Measurements from ENCODE around the gene NOS1AP.

The NOS1AP gene

DNA sequence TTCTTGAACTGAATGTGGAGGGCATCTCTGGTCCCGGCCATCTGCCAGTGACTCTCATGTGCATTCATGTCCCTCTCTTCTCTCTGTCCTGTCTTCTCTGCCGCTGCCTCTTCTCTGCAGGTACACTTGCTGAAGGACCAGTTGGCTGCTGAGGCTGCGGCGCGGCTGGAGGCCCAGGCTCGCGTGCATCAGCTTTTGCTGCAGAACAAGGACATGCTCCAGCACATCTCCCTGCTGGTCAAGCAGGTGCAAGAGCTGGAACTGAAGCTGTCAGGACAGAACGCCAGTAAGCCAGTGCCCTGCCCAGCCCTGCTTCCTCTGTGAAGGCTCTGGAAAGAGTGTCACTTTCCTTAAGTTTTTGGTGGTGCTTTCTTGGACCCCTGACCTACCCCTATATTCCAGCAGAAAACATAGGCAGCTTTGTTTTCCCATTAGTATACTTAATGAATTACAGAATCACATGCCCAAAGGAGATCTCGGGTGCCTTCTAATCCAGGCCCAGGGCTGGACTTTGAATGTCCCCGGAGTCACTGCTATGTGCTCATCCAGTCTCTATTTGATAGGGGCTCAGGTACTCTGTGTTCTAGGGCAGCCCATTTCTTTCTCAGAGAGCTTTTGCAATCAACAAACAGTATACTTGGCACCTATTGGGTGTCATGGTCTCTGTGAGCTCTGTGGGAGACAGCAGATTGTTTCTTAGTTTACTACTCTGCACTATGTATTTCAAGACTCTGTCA is 296.0 kb downstream of the NOS1AP start:
- no peak for DNase-seq (ENCODE audit: low read depth in 2 of 2)

DNA sequence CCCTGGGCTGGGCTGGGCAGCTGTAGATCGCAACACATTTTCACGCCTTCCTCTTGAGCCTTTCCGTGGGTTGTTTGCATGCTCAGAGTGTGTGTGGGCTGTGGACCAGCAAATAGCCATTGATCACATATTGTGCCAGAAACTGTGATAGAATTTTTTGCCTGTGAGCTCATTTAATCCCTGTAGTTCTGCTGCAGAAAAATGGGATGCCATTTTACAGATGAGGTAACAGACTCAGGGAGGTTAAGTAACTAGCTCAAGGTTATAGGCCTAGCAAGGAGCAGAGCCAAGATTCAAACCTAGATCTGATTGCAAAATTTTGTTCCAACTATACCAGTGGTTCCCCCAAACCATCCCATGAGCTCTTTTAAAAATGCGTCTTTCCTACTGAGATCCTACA is 296.7 kb downstream of the NOS1AP start:
- no peak for DNase-seq (ENCODE audit: low read depth in 2 of 2)

DNA sequence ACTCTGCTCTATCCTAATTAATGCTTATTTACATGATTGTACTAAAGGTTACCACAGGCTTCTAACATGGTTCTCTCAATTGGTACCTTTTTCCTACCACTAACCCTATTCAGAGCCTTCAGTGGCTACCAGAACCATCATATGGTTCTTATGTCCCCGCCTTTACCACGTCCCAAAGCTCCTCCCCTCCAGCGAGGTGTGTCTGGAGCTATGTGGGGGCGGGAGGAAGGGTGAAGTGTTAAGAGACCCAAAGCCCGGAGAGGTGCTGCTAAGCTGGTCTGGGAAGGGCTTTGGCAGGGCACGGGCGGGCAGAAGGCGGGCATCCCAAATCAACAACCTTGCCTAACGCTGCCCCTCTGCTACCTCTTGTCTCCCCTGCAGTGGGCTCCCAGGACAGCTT is 297.2 kb downstream of the NOS1AP start:
- DNase-seq (ENCODE audit: low read depth in 2 of 2) = no peak

DNA sequence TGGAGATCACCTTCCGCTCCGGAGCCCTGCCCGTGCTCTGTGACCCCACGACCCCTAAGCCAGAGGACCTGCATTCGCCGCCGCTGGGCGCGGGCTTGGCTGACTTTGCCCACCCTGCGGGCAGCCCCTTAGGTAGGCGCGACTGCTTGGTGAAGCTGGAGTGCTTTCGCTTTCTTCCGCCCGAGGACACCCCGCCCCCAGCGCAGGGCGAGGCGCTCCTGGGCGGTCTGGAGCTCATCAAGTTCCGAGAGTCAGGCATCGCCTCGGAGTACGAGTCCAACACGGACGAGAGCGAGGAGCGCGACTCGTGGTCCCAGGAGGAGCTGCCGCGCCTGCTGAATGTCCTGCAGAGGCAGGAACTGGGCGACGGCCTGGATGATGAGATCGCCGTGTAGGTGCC is 297.6 kb downstream of the NOS1AP start:
- DNase-seq (ENCODE audit: low read depth in 2 of 2) = no peak

DNA sequence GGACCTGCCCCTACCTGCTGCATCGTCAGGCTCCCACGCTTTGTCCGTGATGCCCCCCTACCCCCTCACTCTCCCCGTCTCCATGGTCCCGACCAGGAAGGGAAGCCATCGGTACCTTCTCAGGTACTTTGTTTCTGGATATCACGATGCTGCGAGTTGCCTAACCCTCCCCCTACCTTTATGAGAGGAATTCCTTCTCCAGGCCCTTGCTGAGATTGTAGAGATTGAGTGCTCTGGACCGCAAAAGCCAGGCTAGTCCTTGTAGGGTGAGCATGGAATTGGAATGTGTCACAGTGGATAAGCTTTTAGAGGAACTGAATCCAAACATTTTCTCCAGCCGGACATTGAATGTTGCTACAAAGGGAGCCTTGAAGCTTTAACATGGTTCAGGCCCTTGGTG is 298.3 kb downstream of the NOS1AP start:
- no peak for DNase-seq (ENCODE audit: low read depth in 2 of 2)

DNA sequence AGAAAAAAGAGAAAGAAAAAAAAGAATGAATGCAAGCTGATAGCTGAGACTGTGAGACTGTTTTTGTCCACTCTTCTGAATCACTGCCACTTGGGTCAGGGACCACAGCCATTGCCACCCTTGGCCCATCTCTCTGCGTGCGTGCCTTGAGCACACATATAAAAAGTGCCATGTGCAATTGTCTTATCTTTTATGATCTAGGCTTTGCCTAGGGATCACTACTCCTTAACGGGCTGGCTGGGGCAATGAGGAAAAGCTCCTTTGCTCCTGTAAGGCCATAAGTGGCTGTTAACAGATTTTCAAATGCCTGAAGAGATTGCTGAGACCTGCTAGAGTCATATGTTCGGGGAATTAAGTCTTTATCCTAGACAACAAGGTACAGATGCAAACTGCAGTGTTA is 299.0 kb downstream of the NOS1AP start:
- DNase-seq (ENCODE audit: low read depth in 2 of 2) = no peak

DNA sequence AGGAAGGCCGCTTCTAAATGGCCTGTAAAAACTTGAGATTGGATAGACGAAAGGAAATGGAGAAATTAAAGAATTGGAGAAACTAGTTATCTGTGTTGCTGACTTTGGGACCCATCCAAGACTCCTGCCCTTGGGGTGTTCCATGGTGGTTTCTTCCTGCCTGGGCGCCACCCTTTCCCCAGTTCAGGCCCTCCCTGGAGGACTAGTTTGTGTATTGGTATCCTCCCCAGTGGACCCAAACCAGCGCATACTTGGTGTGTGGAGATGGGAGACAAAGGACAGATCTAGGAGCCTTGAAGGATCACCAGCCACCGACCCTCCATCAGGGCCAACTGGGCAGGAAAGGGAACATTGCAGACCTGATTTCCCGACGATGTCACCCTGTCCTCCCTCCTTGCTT is 300.1 kb downstream of the NOS1AP start:
- no peak for DNase-seq (ENCODE audit: low read depth in 2 of 2)

DNA sequence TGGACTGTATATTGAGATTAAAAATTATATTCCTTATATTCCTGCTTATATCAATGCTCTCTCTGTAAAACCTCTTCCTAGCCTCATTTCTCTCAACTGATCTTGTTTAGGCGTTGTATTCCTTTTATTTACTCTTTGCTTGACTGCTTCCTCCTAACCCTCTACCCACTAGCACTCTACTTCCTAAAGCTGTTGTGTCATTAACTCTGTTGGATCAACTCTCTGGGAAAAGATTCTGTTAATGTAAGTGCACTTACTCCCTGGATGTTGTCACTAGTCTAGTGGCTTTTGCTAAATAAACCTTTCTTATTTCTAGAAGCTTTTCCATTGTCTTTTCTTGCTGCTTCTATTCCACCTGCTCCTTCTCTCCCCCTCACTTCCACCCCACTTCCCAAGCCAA is 300.7 kb downstream of the NOS1AP start:
- no peak for DNase-seq (ENCODE audit: low read depth in 2 of 2)

DNA sequence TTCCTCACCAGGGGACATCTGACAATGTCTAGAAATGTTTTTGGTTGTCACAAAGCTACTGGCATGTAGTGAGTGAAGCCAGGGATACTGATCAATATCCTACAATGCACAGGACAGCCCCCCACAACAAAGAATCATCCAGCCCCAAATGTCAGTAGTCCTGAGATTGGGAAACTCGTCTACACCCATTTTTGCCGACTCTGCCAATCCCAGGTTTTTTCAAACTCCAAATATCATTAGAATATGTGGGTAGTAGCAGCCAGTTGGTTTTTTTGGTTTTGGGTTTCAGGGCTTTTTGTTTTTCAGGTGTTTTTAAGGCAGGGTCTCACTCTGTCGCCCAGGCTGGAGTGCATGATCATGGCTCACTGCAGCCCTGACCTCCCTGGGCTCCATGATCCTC is 301.2 kb downstream of the NOS1AP start:
- no peak for DNase-seq (ENCODE audit: low read depth in 2 of 2)

DNA sequence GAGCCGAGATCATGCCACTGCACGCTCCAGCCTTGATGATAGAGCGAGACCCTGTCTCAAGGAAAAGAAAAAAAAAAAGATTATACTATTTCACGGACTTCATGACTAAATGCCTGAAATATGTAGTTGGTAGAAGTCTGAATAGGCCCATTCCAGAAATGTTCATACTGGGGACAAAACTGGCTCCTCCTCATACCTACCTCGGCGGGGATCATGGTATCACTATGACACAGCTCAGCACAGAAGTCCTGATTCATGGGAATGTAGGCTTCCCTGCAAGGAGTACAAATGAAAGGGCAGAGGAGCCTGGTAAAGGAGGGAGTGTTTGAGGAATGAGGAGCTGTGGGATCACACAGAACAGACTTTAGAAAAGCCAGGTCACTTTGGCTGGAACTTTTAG is 302.1 kb downstream of the NOS1AP start:
- no peak for DNase-seq (ENCODE audit: low read depth in 2 of 2)

DNA sequence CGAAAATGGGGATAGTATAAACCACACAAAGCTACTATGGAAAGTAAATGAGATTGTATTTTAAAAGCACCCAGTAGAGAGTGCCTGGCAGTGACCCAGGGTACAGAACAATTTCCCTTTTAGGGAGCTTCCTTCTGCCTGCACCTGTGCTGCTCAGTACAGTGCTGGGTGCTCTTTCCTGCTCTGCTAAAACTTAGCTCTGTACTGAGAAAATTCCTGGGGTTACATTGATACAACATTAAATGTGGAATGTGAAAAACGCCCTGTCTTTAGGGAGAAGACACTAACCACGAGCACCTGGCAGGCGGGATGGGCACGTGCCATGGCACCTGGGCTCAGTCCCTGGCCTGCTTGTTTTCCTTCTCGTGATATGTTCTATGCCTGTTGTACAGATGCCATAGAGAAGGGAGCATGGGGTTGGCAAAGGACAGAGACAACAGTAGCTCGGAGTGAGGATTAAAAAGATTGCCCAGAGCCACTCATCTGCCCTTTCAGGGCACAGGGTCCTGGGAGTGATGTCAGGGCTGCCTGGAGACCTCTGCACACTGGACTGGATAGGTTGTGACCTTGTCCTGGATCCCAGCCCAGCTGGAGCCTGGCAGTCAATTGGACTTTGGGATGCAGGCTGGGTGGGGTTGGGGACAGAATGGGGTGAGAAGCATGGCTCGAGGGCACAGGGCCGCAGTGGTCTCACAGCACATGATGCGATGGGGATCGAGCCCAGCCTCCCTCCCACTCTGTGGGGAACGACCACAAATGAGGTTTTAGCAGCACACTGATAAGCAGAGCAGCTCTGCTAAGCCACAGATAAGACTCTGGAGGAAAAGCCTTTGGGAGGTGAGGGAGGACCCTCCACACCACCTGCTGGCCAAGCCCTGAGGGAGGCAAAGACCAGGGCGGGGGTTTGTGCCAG is 302.9 kb downstream of the NOS1AP start:
- DNase-seq (ENCODE audit: low read depth in 2 of 2) = no peak

DNA sequence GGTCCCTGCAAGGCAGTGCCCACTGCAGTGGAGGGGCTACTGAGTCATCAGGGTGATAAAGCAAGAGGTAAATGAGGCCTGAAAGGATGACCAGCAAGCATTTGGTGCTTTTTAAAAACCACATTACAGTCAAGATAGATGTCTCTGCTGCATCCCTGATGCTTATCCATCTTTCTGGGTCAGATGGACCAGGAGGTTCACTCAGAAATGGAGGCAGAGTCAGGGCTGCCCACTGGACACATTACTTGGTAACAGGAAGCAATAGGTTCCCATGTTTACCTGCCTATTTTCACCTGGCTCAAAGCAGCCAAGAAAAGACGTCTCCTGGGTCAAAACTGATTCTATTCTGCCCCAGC is 303.6 kb downstream of the NOS1AP start:
- no peak for DNase-seq (ENCODE audit: low read depth in 2 of 2)

DNA sequence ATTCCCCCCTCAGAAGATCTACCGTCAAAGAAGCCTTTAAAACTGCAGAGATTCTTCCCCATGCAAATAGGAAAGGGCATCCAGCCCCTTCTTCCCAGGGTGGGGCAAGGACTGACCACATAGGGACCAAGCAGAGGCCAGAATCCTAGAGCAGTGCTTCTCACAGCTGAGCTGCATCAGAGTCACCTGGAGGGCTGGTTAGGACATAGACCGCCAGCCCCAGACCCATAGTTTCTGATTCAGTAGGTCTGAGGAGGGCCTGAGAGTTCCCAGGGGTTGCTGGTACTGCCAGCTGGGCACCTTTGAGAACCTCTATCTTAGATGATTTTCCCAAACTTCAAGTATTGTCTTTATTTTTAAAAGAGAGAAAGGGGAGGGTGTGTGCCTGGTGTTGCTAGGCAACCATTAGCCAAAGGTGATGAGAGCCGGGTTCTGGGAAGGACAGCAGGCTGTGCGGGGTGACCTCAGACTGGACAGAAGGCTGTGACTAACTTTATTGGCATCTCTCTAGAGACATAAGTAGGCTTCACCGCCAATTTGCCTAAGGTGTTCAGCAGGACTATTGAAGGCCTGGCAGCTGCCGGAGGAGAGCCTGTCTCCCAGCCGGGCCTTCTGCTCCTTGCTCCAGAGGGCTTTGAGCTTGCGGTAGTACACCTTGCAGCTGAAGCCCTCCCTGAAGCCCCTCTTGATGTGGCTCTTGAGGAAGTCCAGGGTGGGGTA is 304.2 kb downstream of the NOS1AP start:
- DNase-seq (ENCODE audit: low read depth in 2 of 2) = no peak

DNA sequence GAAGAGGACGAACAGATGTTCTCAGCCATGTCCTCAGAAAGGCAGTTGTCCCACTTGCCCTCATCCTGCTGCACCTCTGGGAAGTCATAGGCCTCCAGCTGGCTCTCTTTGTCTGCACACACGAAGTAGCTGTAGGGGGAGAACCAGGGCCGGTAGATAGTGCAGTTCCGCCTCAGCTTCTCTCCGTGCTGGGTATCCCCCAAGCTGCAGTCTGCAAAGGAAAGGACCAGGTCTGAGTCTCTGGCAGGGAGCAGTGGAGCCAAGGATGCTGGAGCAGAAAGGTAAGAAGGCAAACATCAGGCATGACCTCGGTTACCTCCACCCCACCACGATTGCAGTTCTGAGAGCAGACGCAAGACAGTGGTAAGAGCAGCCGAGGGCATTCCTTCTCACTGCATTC is 304.9 kb downstream of the NOS1AP start:
- no peak for DNase-seq (ENCODE audit: low read depth in 2 of 2)

DNA sequence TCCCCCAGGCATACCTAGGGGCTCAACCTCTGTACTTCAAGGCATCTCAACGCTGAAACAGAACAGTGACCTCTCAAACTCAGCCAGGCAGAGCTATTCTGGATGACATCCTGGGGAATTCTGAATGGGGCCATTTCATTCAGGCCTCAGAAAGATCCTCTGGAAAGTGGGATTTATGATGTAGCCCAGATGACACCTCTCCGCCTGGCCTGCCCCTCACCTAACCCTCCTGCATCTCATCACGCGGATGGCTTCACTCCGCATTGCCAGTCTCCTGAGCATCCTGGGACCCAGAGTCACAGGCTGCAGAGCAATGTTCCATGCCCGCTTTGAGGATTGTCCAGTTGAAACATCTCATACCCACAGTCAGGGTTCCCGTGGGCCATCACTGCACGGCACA is 306.0 kb downstream of the NOS1AP start:
- no peak for DNase-seq (ENCODE audit: low read depth in 2 of 2)

DNA sequence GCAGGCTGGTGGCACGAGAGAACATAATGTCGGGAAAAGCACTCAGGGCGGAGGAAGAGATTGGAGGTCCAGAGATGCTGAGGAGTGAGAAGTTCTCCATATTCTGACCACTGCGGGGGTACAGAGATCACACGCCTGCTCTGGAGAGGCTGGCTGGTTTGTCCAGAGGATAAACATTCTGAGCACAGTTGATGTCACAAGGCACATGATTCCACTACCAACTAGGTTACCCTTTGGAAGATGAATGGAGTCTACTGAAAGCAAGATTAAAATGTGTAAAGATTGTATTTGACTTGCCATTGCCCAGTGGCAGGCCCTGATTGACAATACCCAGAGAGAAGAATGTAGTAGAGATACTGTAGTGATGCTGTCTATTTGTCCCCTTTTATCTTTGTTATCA is 307.2 kb downstream of the NOS1AP start, which contains the start of gene SPATA46:
Gene SPATA46 (minus strand): TSS at position 164 of the 400 bp plus-strand sequence. CDS start 64 bp downstream, at position 100.
- no peak for DNase-seq (ENCODE audit: low read depth in 2 of 2)

DNA sequence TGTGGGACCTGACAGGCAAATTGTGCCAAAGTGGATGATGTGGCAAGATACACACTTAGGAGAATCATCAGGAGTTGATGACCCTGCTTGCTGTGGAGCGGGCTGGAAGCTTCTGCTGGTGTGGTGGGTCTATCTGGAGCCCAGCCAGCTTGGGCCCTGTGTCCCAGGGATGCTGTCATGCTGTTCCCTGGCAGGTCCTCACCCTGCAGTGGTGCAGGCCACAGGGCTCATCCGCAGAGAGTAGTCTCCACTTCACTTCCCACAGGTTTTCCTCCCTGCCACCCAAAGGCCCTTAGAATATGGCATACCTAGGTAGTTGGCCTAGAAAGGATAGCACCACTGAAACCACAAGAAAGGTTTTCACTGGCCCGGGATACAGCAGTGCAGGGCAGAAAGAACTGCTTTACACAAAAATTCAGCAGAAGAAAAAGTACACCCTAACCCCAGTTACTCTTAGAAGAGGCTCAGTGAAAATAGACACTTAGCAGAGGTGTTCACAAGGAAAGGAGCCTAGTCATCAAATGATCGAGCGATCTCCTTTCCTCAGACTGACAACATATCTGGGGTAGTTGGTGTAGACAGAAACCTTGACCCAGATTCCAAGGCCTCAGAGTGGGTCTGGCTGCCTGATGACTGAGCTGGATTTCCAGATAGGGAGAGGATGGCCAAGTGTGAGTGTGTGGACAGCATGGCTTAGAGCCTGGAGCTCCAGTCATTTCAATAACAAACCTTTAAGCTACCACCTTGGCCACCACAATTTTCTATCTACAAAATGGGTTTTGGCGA is 310.8 kb downstream of the NOS1AP start:
- DNase-seq (ENCODE audit: low read depth in 2 of 2) = no peak

DNA sequence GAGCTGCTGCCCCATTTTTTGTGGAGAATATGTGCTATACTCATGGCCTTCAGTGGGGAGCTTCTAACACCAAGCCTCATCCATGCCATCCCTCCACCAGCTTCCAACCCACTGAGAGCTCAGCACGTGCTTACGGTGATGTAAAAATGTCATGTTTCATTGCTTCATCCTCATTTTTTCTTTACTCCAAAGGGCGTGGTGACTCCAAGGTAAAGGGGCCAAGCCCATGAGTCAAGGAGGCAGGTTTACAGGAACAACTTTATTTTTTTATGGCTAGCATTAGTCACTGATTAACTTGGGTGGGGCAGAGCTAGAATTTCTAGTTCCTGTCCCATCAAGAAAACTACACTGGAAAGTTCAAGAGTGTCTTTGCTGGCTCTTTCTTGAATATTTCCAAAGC is 311.9 kb downstream of the NOS1AP start, which contains the start of gene C1orf226:
Gene C1orf226 (plus strand): TSS at position 346 of the 400 bp plus-strand sequence. CDS start 174 bp downstream, outside the sequence.
- no peak for DNase-seq (ENCODE audit: low read depth in 2 of 2)

DNA sequence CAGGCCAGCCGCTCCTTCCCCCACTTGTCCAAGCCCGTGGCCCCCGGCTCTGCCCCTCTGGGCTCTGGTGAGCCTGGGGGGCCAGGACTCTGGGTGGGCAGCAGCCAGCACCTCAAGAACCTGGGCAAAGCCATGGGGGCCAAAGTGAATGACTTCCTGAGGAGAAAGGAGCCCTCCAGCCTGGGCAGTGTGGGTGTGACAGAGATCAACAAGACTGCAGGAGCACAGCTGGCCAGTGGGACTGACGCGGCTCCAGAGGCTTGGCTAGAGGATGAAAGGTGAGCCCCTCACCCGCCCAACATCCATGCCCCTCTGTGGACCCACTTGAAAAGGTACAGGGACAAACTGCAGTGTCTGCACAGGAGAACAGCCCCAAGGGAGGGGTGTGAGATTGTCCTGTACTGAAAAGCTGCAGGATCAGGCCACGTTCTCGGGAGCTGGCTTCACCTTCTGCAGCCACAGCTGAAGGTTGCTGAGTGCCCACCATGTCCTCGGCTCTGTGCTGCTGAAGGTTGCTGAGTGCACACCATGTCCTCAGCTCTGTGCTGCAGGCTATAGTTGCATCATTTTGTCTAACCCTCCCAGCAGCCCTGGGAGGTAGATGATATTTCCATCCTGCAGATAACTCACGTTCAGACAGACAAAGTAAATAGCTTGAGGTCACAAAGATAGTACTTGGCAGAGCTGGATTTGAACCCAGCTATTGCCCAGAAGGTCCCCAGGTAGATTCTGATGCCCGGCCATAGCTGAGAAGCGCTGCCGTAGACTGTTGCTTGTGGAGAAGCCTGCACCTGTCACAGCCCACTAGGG is 312.7 kb downstream of the NOS1AP start:
- DNase-seq (ENCODE audit: low read depth in 2 of 2) = no peak

DNA sequence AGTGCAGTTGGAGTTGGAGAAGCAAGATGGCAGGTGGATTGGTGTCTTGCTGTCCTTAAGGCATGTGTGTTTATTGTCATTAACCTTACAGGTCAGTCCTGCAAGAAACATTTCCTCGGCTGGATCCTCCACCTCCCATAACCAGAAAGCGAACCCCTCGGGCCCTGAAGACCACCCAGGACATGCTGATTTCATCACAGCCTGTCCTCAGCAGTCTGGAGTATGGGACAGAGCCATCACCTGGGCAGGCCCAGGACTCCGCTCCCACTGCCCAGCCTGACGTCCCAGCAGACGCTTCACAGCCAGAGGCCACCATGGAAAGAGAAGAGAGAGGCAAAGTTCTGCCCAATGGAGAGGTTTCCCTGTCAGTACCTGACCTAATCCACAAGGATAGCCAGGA is 313.6 kb downstream of the NOS1AP start:
- no peak for DNase-seq (ENCODE audit: low read depth in 2 of 2)

DNA sequence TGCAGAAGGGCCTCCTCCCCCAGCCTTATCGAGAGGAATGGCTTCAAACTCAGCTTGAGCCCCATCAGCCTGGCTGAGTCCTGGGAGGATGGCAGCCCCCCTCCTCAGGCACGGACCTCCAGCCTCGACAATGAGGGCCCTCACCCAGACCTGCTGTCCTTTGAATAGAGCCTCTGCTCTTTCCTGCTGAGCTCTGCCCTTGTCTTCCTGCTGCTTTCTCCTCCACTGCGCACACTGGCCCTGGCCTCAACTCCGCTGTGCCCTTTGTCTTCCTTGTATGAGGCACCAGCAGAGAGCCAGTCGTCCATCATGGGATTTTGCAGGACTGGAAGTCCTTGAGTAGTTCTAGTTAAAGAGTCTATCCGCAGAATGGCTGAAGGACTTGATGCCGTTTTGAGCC is 314.0 kb downstream of the NOS1AP start:
- no peak for DNase-seq (ENCODE audit: low read depth in 2 of 2)
